ENCODE results near the gene CASZ1. TPM values are rescaled to one million over a fixed set of nuclear protein-coding genes. Genes with fewer than 3 reads are reported as not detected.
A peak's percentile ranks its signal among the peaks of the same experiment; 100 is the strongest.

Gene CASZ1
- total RNA-seq, 1 donor = 0.09 TPM

DNA sequence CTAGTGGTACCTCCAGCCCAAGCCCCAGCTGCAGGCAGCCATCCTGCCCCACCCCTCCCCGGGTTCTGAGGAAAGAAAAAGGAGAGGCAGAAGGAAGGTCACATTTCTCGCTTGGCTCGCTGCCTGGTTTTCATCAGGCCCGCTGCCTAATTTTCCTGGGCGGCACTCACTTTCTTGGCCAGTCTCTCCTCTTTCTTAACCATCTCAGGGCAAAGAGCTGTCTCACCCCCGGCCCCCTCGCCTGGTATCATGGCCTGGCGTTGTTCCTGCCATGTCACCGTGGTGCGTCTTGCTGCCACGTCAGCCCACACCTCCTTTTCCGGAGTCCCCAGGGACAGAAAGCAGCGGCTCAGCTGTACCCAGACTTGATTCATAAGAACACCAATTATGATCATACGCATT, 26.6 kb upstream of the CASZ1 start:
- TF ChIP-seq, protein P1, sequence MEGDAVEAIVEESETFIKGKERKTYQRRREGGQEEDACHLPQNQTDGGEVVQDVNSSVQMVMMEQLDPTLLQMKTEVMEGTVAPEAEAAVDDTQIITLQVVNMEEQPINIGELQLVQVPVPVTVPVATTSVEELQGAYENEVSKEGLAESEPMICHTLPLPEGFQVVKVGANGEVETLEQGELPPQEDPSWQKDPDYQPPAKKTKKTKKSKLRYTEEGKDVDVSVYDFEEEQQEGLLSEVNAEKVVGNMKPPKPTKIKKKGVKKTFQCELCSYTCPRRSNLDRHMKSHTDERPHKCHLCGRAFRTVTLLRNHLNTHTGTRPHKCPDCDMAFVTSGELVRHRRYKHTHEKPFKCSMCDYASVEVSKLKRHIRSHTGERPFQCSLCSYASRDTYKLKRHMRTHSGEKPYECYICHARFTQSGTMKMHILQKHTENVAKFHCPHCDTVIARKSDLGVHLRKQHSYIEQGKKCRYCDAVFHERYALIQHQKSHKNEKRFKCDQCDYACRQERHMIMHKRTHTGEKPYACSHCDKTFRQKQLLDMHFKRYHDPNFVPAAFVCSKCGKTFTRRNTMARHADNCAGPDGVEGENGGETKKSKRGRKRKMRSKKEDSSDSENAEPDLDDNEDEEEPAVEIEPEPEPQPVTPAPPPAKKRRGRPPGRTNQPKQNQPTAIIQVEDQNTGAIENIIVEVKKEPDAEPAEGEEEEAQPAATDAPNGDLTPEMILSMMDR (IDR thresholded peaks at IDR 0.05; ENCODE audit: insufficient read depth, low read length) = no peak
- no peak overlapping the region for H3K4me3 ChIP-seq (ENCODE audit: low read depth, low read length)
- DNase-seq (ENCODE audit: low read depth) = peak; percentile 12

DNA sequence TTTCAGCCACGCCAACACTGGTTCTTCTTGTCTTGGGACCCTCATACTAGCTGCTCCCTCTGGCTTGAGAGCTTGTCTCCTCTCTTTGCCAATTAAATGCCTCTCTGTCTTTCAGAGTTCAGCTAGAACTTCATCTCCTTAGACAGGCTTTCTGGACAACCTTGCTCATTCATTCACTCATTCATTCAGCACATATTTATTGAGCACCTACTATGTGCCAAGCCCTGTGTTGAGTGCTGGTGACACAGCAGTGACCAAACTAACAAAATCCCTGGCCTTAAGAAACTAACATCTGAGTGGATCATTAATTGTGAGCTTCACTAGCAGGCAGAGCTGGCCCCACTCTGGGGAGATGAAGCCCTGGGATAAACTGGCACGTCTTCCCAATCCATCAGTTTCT, 24.9 kb upstream of the CASZ1 start:
- H3K4me3 ChIP-seq (ENCODE audit: low read depth, low read length) = no peak overlapping the region
- no peak for DNase-seq (ENCODE audit: low read depth)
- TF ChIP-seq, protein P1 (IDR thresholded peaks at IDR 0.05; ENCODE audit: insufficient read depth, low read length) = no peak

DNA sequence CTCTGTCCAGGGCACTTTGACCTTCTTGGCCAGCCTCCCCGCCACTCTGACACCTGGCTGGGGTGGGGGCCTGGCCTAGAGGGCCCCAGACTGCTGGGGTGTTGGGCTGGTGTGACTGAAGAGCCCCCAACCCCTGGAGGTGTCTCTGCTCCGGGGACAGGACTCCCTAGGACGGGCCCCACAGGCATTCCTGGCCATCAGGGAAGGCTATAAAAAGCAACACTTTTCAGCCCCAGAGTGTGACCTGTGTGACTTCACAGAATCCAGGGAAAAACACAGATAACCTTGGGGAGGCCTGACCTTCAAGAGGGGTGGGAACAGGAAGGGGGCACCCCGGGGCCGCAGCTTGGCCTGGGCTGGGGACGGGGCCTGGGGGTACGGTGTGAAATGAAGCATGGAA, 24.0 kb upstream of the CASZ1 start:
- TF ChIP-seq, protein P1 (IDR thresholded peaks at IDR 0.05; ENCODE audit: insufficient read depth, low read length) = no peak
- H3K4me3 ChIP-seq (ENCODE audit: low read depth, low read length) = no peak overlapping the region
- no peak for DNase-seq (ENCODE audit: low read depth)

DNA sequence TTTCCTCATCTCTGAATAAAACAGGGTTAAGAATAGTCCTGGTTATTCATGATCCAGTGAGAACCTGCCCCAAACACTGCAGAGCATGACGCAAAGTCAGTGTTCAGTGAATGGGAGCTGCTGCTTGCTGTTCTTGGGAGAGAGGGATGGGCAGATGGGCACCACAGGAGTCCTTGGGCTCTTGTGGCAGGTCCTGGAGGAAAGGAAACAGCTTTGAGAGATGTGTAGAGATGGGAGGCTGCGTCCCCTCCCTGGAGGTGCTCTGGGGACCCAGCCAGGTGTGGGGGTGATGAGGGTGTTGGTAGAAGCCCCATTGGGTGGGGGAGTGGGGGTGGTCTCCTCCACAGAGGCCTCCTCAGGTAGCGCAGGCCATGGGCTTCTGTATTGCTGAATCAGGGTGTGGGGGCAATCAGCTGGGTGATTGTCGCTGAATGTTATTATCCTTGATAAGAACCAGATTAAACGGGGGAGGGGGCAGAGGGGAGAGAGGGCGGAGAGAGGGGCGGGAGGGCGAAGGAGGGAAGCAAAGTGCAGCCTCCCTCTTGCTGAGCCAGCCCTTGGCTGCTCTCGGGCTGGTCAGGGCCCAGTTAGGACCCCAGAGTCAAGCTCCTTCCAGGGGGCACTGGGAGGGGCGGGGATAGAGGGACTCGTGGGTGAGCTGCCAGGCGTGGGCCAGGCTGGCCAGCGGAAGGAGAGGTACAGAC, 22.9 kb upstream of the CASZ1 start:
- no peak for DNase-seq (ENCODE audit: low read depth)
- TF ChIP-seq, protein P1 (IDR thresholded peaks at IDR 0.05; ENCODE audit: insufficient read depth, low read length) = no peak
- no peak overlapping the region for H3K4me3 ChIP-seq (ENCODE audit: low read depth, low read length)

DNA sequence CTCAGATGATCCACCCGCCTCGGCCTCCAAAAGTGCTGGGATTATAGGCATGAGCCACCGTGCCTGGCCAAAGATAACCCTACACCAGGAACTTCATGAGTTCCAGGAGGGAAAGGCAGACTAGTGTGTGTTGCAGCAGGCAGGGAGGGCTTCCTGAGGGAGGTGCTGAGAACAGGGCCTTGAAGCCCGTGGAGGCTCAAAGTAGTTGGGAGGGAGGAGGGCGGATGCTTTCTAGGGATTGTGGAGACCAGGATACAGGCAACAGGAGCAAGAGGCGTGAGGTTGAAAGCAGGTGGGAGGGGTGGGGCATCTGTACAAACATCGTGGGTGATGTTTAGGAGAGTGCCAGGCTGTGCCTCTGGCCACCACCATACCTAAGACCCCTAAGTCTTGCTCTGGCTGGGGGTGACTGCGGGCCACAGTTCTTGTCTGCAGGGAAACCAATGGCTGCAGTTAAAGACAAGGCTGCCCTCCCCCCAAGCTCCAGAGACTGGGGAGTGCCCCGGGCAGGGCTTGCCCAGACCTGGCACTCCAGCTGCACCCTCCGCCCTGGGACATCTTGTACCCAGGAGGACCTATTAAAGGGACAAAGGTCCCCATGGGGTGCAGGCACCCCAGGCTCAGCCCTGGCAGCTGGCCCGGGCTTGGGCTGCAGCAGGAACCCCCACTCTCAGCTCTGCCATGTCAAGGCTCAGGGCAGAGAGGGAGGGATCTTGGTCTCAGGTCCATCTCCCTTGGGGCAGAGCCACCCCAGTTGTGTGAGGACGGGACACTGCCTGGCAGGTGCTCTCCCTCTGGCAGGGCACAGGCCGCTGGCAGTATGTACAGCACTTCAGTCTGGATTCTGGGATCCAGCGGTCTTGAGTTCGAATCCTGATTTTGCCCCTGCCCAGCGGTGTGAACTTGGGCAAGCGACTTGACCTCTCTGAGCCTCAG, 22.1 kb upstream of the CASZ1 start:
- no peak overlapping the region for H3K4me3 ChIP-seq (ENCODE audit: low read depth, low read length)
- TF ChIP-seq, protein P1 (IDR thresholded peaks at IDR 0.05; ENCODE audit: insufficient read depth, low read length) = no peak
- no peak for DNase-seq (ENCODE audit: low read depth)

DNA sequence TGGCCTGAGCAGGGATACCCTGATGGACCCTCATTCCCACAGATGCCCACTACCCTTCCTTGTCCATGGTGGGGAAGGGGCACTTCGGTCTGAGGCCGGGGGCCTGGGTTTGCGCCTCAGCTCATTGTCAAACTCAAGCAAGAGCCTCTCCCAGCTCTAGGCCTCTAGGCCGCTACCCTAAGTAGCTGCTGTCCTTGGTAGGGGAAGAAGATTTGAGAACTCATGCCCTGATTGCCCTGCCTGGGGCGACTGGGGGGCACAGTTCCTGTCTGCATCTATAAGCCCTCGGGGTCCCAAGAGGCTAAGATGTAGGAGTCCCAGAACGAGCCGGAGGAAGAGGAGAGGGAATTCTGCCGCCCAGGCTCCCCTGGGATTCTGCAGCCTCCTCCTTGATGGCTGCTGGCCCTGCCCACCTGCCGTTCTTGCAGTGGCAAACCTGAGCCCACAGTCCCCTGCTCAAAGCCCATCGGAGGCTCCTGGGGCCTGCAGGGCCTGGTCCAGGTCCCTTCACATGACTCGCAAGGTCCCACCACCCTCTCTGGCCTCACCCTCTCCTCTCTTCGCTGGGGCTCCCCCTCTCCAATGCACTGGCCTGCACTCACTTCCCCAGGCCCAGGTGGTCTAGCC, 20.4 kb upstream of the CASZ1 start:
- DNase-seq (ENCODE audit: low read depth) = no peak

More for the DNA sequence above, 20.4 kb upstream of the CASZ1 start:
- H3K4me3 ChIP-seq (ENCODE audit: low read depth, low read length) = no peak overlapping the region
- TF ChIP-seq, protein P1 (IDR thresholded peaks at IDR 0.05; ENCODE audit: insufficient read depth, low read length) = no peak
